ENCODE measurements around the gene CXADR. TPM values are rescaled to one million over a fixed set of nuclear protein-coding genes. Genes with fewer than 3 reads are reported as not detected.
"Not testable (repeated sequence)": the region's sequence is repeated elsewhere in the genome, so short reads cannot be mapped to it uniquely, and the experiment has no call there.

The CXADR gene
- total RNA-seq, 1 donor from 2014 or later: 22.1 TPM

- DNase-seq (ENCODE audit: low read depth): no peak
- TF ChIP-seq CTCF (conservative IDR thresholded peaks at IDR 0.05; ENCODE audit: low read depth, low read length): no peak
These were observed 40.7 kb upstream of the CXADR start for GRCh38 chr21:17472182-17472581.

GRCh38 chr21:17472592-17473271, 40.1 kb upstream of the CXADR start:
- no peak overlapping the region for H3K4me3 ChIP-seq (ENCODE audit: low read depth, low read length)
- TF ChIP-seq CTCF (conservative IDR thresholded peaks at IDR 0.05; ENCODE audit: low read depth, low read length): no peak
- DNase-seq (ENCODE audit: low read depth): no peak

More at GRCh38 chr21:17472182-17472581, 40.7 kb upstream of the CXADR start:
- no peak overlapping the region for H3K4me3 ChIP-seq (ENCODE audit: low read depth, low read length)

GRCh38 chr21:17476006-17476405, 36.8 kb upstream of the CXADR start:
- no peak for DNase-seq (ENCODE audit: low read depth)
- TF ChIP-seq CTCF (conservative IDR thresholded peaks at IDR 0.05; ENCODE audit: low read depth, low read length): no peak
- H3K4me3 ChIP-seq (ENCODE audit: low read depth, low read length): no peak overlapping the region

- H3K4me3 ChIP-seq (ENCODE audit: low read depth, low read length); DNase-seq (ENCODE audit: low read depth): not testable (repeated sequence)
These were observed 34.7 kb upstream of the CXADR start for GRCh38 chr21:17478156-17478555.

GRCh38 chr21:17479606-17480005, 33.2 kb upstream of the CXADR start:
- no peak for TF ChIP-seq CTCF (conservative IDR thresholded peaks at IDR 0.05; ENCODE audit: low read depth, low read length)
- DNase-seq (ENCODE audit: low read depth): no peak
- no peak overlapping the region for H3K4me3 ChIP-seq (ENCODE audit: low read depth, low read length)

GRCh38 chr21:17482928-17483327, 29.9 kb upstream of the CXADR start:
- no peak overlapping the region for H3K4me3 ChIP-seq (ENCODE audit: low read depth, low read length)
- no peak for TF ChIP-seq CTCF (conservative IDR thresholded peaks at IDR 0.05; ENCODE audit: low read depth, low read length)
- DNase-seq (ENCODE audit: low read depth): no peak

- TF ChIP-seq CTCF (conservative IDR thresholded peaks at IDR 0.05; ENCODE audit: low read depth, low read length): no peak
These were observed 24.2 kb upstream of the CXADR start for GRCh38 chr21:17488620-17489019.

GRCh38 chr21:17489565-17489964, 23.3 kb upstream of the CXADR start:
- not testable (repeated sequence) for H3K4me3 ChIP-seq (ENCODE audit: low read depth, low read length)
- peak; percentile 31 for DNase-seq (ENCODE audit: low read depth)

More at GRCh38 chr21:17488620-17489019, 24.2 kb upstream of the CXADR start:
- DNase-seq (ENCODE audit: low read depth): no peak
- no peak overlapping the region for H3K4me3 ChIP-seq (ENCODE audit: low read depth, low read length)

Data from epithelial cell of proximal tubule (primary cell).